HUDEP-2 (cell line): ENCODE data around the gene CUL4A.
A peak's percentile ranks its signal among the peaks of the same experiment; 100 is the strongest.
"Not testable (repeated sequence)": the region's sequence is repeated elsewhere in the genome, so short reads cannot be mapped to it uniquely, and the experiment has no call there.

ENCODE experiments used
- DNase-seq, 76 experiments: peaks; one replicate each; lab custom pipeline; 2025; ENCODE audit not compliant: unreplicated experiment in 76 of 76; lab: John Stamatoyannopoulos, UW

Gene CUL4A

DNA sequence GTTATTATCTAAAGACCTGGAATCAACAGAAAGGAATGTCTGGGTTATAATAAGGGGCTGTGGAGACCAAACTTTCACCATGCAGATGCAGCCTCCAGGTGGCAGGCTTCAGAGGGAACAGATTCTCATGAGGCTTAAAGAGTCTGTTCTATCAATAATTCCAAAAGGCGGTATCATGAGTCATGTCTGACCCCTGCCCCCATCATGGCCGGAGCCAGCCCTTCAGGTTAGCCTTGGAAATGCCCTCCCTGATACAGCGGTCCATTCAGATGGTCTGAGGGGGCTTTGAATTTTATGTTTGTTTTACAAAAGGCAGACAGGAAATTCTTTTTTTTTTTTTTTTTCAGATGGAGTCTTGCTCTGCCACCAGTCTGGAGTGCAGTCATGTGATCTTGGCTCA lies 66.0 kb downstream of the CUL4A start:
- DNase-seq, result peak in 50 of 76 experiments; percentile 4 to 72 (median 34)

DNA sequence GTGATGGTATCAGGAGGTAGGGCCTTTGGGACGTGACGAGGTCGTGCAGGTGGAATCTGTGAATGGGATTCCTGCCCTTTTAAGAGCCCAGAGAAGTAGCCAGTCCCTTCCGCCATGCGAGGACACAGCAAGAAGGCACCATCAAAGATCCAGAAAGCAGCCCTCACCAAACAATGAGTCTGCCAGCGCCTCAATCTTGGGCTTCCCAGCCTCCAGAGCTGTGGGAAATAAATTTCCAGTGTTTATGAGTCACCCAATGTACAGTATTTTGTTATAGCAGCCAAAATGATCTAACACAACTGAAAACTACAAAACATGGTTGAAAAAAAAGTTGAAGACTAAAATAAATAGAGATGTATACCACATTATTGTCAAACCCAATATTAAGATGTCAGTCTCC lies 70.7 kb downstream of the CUL4A start:
- DNase-seq, result no peak

DNA sequence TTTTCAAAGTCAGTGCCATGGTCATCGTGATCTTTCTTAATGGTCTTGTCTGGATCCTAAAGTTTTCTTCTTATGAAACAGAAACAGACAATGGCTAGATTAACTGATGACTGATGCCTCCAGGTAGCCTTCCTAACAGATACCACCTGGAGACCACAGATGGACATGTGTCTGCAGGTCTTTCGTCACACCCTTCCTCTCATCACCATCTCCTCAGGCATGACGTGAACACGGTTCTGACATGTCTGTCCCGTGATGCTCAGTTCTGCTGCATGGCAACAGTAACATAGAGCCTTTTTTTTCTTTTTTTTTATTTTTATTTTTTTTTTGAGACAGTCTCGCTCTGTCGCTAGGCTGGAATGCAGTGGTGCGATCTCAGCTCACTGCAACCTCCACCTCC lies 74.5 kb downstream of the CUL4A start:
- DNase-seq, result no peak

- DNase-seq, result no peak
Measured at GRCh38 chr13:113288880-113289279, 79.5 kb downstream of the CUL4A start.

GRCh38 chr13:113291129-113291528 lies 81.7 kb downstream of the CUL4A start:
- no peak for DNase-seq

- DNase-seq, result peak in 44 of 76 experiments; percentile 2 to 59 (median 34)
Measured at GRCh38 chr13:113292021-113292862, 82.8 kb downstream of the CUL4A start.

DNA sequence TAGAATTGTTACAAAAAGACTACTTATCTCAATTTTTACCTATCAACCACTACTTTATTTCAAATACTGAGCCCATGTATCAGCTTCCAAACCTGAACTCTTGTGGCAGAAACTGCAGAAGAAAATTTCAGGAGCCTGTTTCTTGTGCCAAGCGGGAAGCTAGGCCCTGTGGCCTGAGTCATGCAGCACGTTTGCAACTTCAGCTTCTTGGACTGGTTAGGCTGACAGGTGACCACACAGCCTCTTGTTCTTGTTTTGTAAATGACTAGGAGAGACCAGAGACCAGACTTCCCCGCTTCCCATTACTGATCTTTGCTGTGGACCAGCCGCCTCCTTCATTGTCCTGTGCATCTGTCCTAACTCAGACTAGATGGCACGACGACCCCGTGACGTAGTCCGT lies 84.3 kb downstream of the CUL4A start:
- no peak for DNase-seq

DNA sequence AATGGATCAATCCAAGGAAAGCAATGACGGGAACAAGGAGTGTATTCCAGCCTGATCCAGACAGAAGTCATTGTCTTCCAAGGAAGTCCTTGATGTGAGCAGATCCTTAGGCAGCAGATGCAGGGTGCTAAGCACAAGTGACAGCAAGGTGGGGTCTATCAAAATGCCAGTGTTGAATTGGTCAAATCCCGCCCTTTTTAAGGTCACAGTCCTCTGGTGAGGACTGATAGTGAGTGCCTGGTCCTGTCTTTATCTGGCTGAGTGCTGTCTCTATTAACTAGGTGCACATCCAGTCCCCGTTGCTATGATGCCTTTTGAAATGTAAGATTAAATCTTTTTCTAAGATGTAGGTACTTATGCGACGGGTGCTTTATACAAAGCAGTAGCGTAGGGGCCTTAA lies 86.4 kb downstream of the CUL4A start:
- DNase-seq, result peak in 35 of 76 experiments; percentile 2 to 73 (median 22)

DNA sequence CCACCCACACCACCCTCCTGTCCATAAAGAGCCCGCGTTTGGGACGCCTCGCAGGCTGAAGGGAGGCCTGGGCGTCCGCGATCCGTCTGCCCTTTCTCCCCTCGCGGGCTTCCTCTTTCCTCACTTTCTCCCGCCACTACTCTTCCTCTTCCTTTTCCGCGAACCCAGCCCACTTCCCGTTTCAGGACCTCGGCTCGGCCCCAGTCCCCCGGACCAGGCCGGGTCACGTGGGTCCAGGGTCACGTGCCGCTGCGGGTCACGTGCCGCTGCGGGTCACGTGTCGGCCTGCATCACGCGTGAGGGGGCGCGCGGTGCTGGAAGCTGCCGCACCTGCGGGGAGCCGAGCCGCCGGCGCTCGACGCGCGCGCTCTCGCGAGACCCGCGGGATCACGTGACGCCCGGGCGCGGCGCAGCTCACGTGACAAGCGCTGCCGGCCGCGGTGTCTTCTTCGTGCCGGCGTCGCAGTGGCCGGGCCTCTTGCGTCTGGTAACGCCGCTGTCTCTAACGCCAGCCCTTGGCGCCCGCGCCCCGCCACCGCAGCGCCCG lies 87.5 kb downstream of the CUL4A start, which contains the start of gene LAMP1:
Gene LAMP1 (plus strand): TSS at position 417 of the 547 bp plus-strand sequence. CDS start 196 bp downstream, outside the sequence.
- peak; percentile 45 to 100 (median 96) for DNase-seq

DNA sequence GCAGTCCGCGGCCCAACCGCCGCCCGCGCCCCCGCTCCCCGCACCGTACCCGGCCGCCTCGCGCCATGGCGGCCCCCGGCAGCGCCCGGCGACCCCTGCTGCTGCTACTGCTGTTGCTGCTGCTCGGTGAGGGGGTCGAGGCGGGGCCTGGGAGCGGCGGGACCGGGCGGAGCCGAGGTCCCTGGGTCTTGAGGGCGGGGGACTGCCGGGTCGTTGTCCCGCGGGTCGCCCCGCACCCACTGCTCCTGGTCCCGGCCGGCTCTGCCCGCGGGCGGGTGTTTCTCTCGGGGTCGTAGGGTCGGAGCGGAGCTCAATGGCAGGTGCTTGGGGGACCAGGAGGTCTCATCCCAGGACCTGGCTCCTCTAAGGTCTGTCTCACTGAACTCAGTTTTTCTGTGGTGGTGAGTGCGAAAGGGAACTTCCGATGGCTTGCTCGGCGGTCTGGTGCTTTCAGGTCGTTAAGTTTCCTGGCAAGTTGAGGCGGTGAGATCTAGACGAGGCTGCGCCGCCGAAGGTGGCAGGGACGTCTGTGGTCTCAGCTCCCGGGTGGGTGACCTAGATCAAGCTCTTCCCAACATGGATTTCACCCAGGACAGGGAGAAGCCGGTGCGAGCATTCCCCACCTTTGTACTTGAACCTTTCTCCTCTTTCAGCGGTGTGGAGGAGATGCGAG lies 88.1 kb downstream of the CUL4A start:
- DNase-seq, result peak in 5 of 76 experiments; percentile 13 to 37 (median 16)

DNA sequence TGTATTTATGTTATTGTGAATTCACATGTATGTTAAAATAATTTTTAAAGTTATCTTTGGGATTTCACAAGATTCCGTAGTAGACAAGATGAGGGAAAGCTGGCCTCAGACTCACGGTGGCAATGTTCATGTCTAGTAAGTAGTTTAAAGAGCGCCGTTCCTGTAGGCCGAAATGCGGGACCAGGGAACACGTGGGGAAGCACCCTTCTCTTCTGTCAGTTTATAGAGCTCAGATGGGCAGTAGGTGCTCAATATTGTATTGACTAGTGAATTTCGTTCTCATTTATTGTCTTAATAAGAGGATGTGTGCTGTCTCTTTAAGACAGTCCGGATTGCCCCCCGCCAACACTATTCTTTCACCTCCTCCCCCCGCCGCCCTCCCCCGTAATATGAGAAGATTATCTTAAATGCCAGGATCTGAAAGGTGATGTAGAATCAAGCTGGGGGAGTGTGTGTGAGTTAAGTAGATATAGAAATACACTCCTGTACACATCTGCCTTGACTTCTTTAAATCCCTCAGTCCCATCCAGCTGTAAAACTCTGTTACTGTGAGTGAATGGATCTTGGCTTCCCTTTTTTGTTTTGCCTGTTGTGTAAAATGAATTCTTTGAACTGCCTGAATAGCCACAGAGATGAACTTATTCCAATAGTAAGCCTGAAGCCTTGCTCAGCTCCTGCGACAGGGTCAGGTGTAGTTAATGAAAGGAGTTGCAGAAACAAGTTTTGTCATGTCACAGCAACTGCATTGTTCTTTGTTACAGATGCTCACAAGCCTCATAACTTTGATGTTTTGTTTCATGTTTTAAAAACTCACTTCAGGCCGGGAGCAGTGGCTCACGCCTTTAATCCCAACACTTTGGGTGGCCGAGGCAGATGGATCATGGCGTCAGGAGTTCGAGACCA lies 88.9 kb downstream of the CUL4A start:
- DNase-seq, result peak in 28 of 76 experiments; percentile 4 to 48 (median 16)

- no peak for DNase-seq
Measured at GRCh38 chr13:113299951-113300350, 90.5 kb downstream of the CUL4A start.

- no peak for DNase-seq
Measured at GRCh38 chr13:113302986-113303385, 93.6 kb downstream of the CUL4A start.

DNA sequence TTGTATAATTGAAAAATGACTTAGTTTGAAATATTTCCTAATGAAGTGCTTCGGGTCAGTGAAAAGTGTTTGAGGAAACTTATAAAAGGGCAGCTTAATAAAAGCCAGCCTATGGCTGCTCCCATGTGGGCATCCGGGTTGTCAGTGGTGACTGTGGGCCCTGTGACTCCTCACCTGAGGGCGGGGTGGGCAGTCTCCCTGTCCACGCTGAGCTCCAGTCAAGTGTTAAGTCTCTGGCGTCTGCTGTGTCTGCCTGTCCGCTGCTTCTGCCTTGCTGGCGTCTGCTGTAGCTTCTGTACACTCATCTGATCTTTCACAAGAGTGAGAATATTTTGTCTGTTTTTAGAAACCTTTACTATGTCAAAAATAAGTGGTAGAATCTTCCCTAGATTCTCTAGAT lies 94.7 kb downstream of the CUL4A start:
- no peak for DNase-seq

DNA sequence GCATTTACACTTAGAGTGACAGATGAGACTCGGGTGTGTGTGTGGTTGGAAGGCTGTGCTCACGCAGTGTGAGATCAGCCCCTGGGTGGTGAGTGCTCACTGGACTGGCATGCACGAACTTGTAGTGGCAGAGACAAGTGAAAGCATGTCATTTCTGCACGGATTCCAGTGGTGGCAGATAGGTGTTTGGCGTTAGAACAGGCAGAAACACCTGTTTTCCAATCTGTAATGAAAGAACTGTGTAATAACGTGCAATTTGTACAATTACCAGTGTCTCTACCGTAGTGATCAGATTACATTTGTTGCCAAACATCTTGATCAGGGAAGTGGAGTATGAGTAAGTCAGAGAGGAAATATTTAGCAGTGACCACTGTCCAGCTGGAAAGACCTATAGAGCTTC lies 95.8 kb downstream of the CUL4A start:
- no peak for DNase-seq

DNA sequence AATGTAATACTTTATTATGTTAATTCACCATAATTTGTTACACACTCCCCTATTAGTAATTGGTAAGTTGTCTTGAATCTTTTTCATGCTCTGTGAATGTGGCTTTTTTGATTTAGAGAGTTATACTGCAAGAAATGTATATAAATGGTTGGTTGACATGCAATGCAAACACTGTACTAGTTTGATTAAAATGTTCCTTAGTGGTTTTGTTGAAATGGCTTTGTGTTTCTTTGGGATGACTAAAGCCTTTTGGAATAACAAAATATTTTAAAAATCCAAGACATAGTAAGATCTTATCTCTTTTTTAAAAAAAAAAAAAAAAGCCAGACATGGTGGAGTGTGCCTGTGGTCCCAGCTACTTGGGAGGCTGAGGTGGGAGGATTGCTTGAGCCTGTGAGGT lies 98.1 kb downstream of the CUL4A start:
- no peak for DNase-seq

DNA sequence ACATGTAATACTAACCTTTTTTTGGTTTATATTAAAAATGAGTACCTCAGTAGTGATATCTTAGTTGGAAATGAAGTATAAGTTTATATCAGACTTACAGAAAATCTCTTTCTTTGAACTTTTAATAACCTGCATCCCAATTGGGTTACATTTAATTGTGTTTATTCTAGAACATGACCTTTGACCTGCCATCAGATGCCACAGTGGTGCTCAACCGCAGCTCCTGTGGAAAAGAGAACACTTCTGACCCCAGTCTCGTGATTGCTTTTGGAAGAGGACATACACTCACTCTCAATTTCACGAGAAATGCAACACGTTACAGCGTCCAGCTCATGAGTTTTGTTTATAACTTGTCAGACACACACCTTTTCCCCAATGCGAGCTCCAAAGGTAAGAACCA lies 100.1 kb downstream of the CUL4A start:
- DNase-seq, result no peak

DNA sequence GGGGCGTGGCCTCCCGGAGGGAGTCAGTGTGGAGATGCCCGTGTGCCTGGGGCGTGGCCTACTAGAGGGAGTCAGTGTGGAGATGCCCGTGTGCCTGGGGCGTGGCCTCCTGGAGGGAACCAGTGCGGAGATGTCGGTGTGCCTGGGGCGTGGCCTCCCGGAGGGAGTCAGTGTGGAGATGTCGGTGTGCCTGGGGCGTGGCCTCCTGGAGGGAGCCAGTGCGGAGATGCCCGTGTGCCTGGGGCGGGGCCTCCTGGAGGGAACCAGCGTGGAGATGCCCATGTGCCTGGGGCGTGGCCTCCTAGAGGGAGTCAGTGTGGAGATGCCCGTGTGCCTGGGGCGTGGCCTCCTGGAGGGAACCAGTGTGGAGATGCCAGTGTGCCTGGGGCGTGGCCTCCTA lies 104.7 kb downstream of the CUL4A start:
- not testable (repeated sequence) for DNase-seq

- not testable (repeated sequence) for DNase-seq
Measured at GRCh38 chr13:113314895-113315470, 105.6 kb downstream of the CUL4A start.

- DNase-seq, result no peak
Measured at GRCh38 chr13:113315992-113316391, 106.6 kb downstream of the CUL4A start.
